Vagina (tissue), 2 donors: ENCODE data around the gene PRDM2.

ENCODE experiments used
- CTCF ChIP-seq, 3 experiments: fragments of 450-650 bp in 2 of 3; fragments of 200-600 bp in 1 of 3; sonication (generic) in 1 of 3; IDR thresholded peaks; one replicate each; pipeline ENCODE4 v1.5.1; 2017 to 2019; ENCODE audit warnings: antibody characterized with exemption in 3 of 3, mild to moderate bottlenecking in 2 of 3, moderate library complexity in 2 of 3
- POLR2A ChIP-seq, 2 donors: fragments of 450-650 bp; IDR thresholded peaks; one replicate each; pipeline ENCODE4 v1.6.1; 2017; ENCODE audit warnings: antibody characterized with exemption in 2 of 2, mild to moderate bottlenecking in 2 of 2, moderate library complexity in 2 of 2

- TF ChIP-seq CTCF (IDR thresholded peaks at IDR 0.05) (no peak), POLR2A (IDR thresholded peaks at IDR 0.05) (no peak)
These were observed 48.7 kb upstream of the PRDM2 start for GRCh38 chr1:13651279-13651678.
